ENCODE results near the gene BCL7A.

- TF ChIP-seq REST (IDR thresholded peaks at IDR 0.05; ENCODE audit: borderline replicate concordance) (no peak), CTCF (IDR thresholded peaks at IDR 0.05; ENCODE audit: poor library complexity, severe bottlenecking) (no peak), RAD21 (conservative IDR thresholded peaks at IDR 0.05) (no peak), POLR2AphosphoS5 (IDR thresholded peaks at IDR 0.05) (no peak), EP300 (conservative IDR thresholded peaks at IDR 0.05; ENCODE audit: poor library complexity, severe bottlenecking) (no peak), EZH2 (IDR thresholded peaks at IDR 0.05; ENCODE audit: borderline replicate concordance, insufficient read depth, low read length, poor library complexity, severe bottlenecking) (no peak)
These were observed 7.3 kb downstream of the BCL7A start for GRCh38 chr12:122028905-122029560.
